ENCODE data around the gene JAZF1. TPM values are rescaled to one million over a fixed set of nuclear protein-coding genes. Genes with fewer than 3 reads are reported as not detected.

Gene JAZF1
- total and polyA plus RNA-seq, 9 of the 15 experiments (the other 6 are each of a cell fraction or from before 2014, with no cell fraction given): 0.04 to 0.64 (median 0.11) TPM; not detected in 3

GRCh38 chr7:27895551-27895950, 285.0 kb downstream of the JAZF1 start:
- H3K9me1 ChIP-seq (ENCODE audit: control insufficient read depth, insufficient read depth, low read length): no peaks in the 10 kb centered on the region
- no peak for DNase-seq (ENCODE audit: extremely low read depth in 1 of 4, low spot score in 3 of 4)
- no peaks in the 10 kb centered on the region for H3K9me3 ChIP-seq (replicated peaks; ENCODE audit: control insufficient read depth, insufficient read depth, low read depth, low read length)
- BruUV-seq (replicated peaks): no TSS peak
- H3K27me3 ChIP-seq (ENCODE audit: control insufficient read depth in 2 of 2, insufficient read depth in 2 of 2, low read length in 2 of 2): peaks cover 18 to 34% of the 10 kb centered on the region in 2 experiments
- H2AFZ ChIP-seq (ENCODE audit: low read depth, low read length): no peak overlapping the region
- intact Hi-C loops (cut with micrococcal nuclease) (no loop called here), in situ Hi-C loops (cut with MboI) (no loop called here)
- no peaks in the 10 kb centered on the region for H3K79me2 ChIP-seq (ENCODE audit: control insufficient read depth, insufficient read depth, low read length)
- no peak overlapping the region for H3K4me3 ChIP-seq
- no peaks in the 10 kb centered on the region for H3K4me1 ChIP-seq (replicated peaks in 1 of 2; ENCODE audit: control insufficient read depth in 2 of 2, insufficient read depth in 2 of 2, low read length in 2 of 2)
- TF ChIP-seq ZNF639 (CRISPR knock-in tag; conservative IDR thresholded peaks at IDR 0.05 in 1 of 2, IDR thresholded peaks at IDR 0.05 in 1 of 2): no peak
- no peak for TF ChIP-seq XRCC4 (IDR thresholded peaks at IDR 0.05; ENCODE audit: extremely low read depth, insufficient read depth, insufficient read length)
- TF ChIP-seq TCFL5 (CRISPR knock-in tag; conservative IDR thresholded peaks at IDR 0.05): no peak
- no peak for TF ChIP-seq KDM1A (IDR thresholded peaks at IDR 0.05)
- TF ChIP-seq ZNF644 (tag; IDR thresholded peaks at IDR 0.05; ENCODE audit: low read depth): no peak
- TF ChIP-seq SMAD2 (IDR thresholded peaks at IDR 0.05; ENCODE audit: low read depth, low read length): no peak
- TF ChIP-seq ZNF561 (CRISPR knock-in tag; conservative IDR thresholded peaks at IDR 0.05): no peak
- no peak for TF ChIP-seq PRDM10 (IDR thresholded peaks at IDR 0.05; ENCODE audit: partially characterized antibody)
- no peak for TF ChIP-seq NCOA2 (IDR thresholded peaks at IDR 0.05; ENCODE audit: partially characterized antibody in 2 of 2)
- POLR2A ChIA-PET: interaction anchor here (0.6 kb wide), 1 partner anchor 687 kb away, joined by 3 read pairs; no protein-coding TSS in a partner anchor
- CTCF ChIA-PET (ENCODE audit: low intra/inter-chr PET ratio): no interaction called here
- 0 out of 2 replicates have a peak, but pooled peaks cover 3% of the 10 kb centered on the region for H4K20me1 ChIP-seq (replicated peaks; ENCODE audit: control insufficient read depth, insufficient read depth, low read length)
- H3K27ac ChIP-seq (ENCODE audit: extremely low read depth, low read depth, low read length): no peak overlapping the region
- no peak for ATAC-seq
- no peak overlapping the region for H3K9ac ChIP-seq (ENCODE audit: insufficient read depth in 1 of 2, low read depth in 2 of 2, low read length in 2 of 2)
- H3K4me2 ChIP-seq (ENCODE audit: insufficient read depth, low read length): no peak overlapping the region
- H3K36me3 ChIP-seq (ENCODE audit: control insufficient read depth, insufficient read depth, low read length): no peaks in the 10 kb centered on the region
- FAIRE-seq: no peak

Measured in K562 (cell line).